ENCODE data around the gene SLC4A8. TPM values are rescaled to one million over a fixed set of nuclear protein-coding genes. Genes with fewer than 3 reads are reported as not detected.
A peak's percentile ranks its signal among the peaks of the same experiment; 100 is the strongest.

The SLC4A8 gene
- total and polyA plus RNA-seq, 8 donors, result 1.0 to 5.5 (median 2.7) TPM

DNA sequence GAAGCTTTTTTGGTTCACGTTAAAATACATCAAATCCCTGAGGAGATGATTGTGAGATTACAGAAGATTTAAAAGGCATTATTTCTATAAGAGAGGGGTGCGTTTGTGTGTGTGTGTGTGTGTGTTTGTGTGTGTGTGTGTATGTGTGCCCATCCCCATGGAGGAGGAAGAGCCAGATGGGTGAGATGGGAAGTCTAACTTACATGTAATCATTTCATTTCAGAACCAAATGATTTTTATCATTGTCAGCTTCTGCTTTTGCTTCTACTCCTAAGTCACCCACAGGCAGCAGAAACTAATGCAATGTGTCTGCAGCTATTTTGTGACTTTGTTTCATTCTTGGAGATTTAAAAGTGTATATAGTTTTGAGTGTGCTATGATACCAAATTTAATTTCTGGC is 68.7 kb downstream of the SLC4A8 start:
- DNase-seq (no peak), ATAC-seq (no peak), FAIRE-seq (no peak)
- no peaks in the 10 kb centered on the region for H3K4me1 ChIP-seq
- H3K36me3 ChIP-seq, result no peaks in the 10 kb centered on the region
- H3K4me3 ChIP-seq, result no peak overlapping the region
- intact Hi-C loops (cut with DNase I), result no loop called here
- no peaks in the 10 kb centered on the region for H3K9me3 ChIP-seq
- WGBS, 2 donors, result 75 to 76% methylated on average over 2 of the region's 2 CpGs
- no peak overlapping the region for H3K27ac ChIP-seq
- TF ChIP-seq, protein P1, sequence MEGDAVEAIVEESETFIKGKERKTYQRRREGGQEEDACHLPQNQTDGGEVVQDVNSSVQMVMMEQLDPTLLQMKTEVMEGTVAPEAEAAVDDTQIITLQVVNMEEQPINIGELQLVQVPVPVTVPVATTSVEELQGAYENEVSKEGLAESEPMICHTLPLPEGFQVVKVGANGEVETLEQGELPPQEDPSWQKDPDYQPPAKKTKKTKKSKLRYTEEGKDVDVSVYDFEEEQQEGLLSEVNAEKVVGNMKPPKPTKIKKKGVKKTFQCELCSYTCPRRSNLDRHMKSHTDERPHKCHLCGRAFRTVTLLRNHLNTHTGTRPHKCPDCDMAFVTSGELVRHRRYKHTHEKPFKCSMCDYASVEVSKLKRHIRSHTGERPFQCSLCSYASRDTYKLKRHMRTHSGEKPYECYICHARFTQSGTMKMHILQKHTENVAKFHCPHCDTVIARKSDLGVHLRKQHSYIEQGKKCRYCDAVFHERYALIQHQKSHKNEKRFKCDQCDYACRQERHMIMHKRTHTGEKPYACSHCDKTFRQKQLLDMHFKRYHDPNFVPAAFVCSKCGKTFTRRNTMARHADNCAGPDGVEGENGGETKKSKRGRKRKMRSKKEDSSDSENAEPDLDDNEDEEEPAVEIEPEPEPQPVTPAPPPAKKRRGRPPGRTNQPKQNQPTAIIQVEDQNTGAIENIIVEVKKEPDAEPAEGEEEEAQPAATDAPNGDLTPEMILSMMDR (IDR thresholded peaks at IDR 0.05), result no peak
- no peaks in the 10 kb centered on the region for H3K27me3 ChIP-seq

DNA sequence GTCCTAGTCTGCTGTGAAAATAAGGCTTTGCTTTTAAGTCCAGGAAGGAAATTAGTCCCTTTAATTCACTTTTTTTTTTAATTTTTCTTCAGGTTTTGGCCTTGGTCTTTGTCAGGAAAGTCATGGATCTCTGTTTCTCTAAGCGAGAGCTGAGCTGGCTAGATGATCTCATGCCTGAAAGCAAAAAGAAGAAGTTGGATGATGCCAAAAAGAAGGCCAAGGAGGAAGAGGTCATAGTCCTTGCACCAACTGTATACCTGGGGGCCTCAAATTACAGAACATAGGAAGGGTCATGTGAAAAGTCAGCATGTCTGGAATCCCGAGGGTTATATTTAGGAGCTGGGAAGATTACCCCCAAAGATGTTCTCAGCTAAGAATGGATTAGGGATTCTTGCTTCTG is 72.3 kb downstream of the SLC4A8 start:
- no peaks in the 10 kb centered on the region for H3K27me3 ChIP-seq
- no peak for DNase-seq
- TF ChIP-seq, protein P1 (IDR thresholded peaks at IDR 0.05), result no peak
- H3K36me3 ChIP-seq, result no peaks in the 10 kb centered on the region
- intact Hi-C loops (cut with DNase I), result no loop called here
- peak in 1 of 4 donors; percentile 27 for ATAC-seq
- H3K27ac ChIP-seq, result no peak overlapping the region
- no peaks in the 10 kb centered on the region for H3K4me1 ChIP-seq
- 92 to 98% methylated on average over 2 of the region's 2 CpGs for WGBS, 2 donors
- H3K9me3 ChIP-seq, result no peaks in the 10 kb centered on the region
- H3K4me3 ChIP-seq, result no peak overlapping the region
- no peak for FAIRE-seq

DNA sequence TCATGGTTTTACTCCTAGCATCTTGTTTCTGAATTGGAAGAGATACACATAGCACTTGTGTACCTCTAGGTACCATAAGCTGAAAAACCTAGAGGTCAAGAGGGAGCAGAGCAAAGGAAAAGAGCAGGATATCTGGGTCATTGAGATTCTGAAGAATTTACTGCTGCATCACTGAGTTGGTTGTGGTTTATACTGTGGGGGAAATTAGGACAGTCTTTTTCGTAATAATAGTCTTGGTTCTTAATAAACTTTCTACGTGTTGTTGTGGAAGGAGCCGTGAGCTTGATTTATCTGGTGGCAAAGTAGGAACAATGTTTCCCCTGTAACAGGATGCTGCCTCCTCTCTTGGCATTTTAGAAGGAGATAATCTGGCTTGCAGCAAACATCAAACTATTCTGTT is 80.2 kb downstream of the SLC4A8 start:
- Histone ChIP-seq H3K27me3 (no peaks in the 10 kb centered on the region), H3K27ac (no peak overlapping the region), H3K9me3 (no peaks in the 10 kb centered on the region), H3K4me1 (no peaks in the 10 kb centered on the region), H3K36me3 (no peaks in the 10 kb centered on the region), H3K4me3 (no peak overlapping the region)
- DNase-seq (no peak), FAIRE-seq (no peak), ATAC-seq (no peak)
- WGBS, 2 donors, result 88 to 91% methylated on average over 3 of the region's 3 CpGs
- TF ChIP-seq, protein P1 (IDR thresholded peaks at IDR 0.05), result no peak
- intact Hi-C loops (cut with DNase I), result no loop called here

GRCh38 chr12:51505360-51506105 is 80.9 kb downstream of the SLC4A8 start:
- H3K36me3 ChIP-seq, result no peaks in the 10 kb centered on the region
- no peak overlapping the region for H3K27ac ChIP-seq
- TF ChIP-seq, protein P1 (IDR thresholded peaks at IDR 0.05), result no peak
- no peak for DNase-seq
- H3K4me3 ChIP-seq, result no peak overlapping the region
- no peaks in the 10 kb centered on the region for H3K4me1 ChIP-seq
- no peaks in the 10 kb centered on the region for H3K9me3 ChIP-seq
- WGBS, 2 donors, result 82 to 84% methylated on average over 6 of the region's 6 CpGs
- no peak for FAIRE-seq
- no peaks in the 10 kb centered on the region for H3K27me3 ChIP-seq
- intact Hi-C loops (cut with DNase I), result no loop called here
- no peak for ATAC-seq

DNA sequence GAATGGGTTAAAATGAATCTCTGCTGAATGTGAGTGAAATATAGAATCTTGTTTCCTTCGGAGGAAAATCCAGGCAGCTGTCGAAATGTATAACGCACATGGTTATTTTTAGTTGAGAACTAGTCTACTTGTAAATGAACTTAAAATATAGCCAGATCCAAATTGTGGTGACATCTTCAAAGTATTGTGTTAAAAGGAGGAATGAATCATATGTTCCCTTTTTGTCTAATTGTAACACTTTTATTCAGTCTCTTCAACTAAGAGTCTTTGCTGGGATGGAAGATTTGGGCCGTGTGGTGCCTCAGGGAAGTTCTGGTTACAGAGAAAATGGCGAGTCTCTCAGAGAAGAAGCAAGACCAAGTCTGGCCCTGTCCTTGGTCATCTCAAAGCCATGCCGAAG is 82.5 kb downstream of the SLC4A8 start:
- Histone ChIP-seq H3K27me3 (no peaks in the 10 kb centered on the region), H3K27ac (no peak overlapping the region), H3K36me3 (no peaks in the 10 kb centered on the region), H3K9me3 (no peaks in the 10 kb centered on the region), H3K4me3 (no peak overlapping the region), H3K4me1 (no peaks in the 10 kb centered on the region)
- intact Hi-C loops (cut with DNase I), result no loop called here
- FAIRE-seq (no peak), ATAC-seq (no peak), DNase-seq (no peak)
- TF ChIP-seq, protein P1 (IDR thresholded peaks at IDR 0.05), result no peak
- 90 to 92% methylated on average over 6 of the region's 6 CpGs for WGBS, 2 donors

Data from pancreas (tissue), 10 donors.